Psoas muscle (tissue), 8 donors: ENCODE results near the gene METTL23. TPM values are rescaled to one million over a fixed set of nuclear protein-coding genes. Genes with fewer than 3 reads are reported as not detected.
"Not testable (repeated sequence)": the region's sequence is repeated elsewhere in the genome, so short reads cannot be mapped to it uniquely, and the experiment has no call there.

Experiments used
- ATAC-seq, 4 donors: fragments of 200-7000 bp; cut with Tn5 transposase; one replicate each; pipeline ENCODE4 v1.9.1; 2020; ENCODE audit warnings: moderate library complexity in 3 of 4, mild to moderate bottlenecking in 2 of 4
- DNase-seq, 2 donors: peaks; one replicate each; pipeline ENCODE4 v3.0.0-alpha.2; 2020
- H3K27ac ChIP-seq: fragments of 200-600 bp; one replicate; pipeline ENCODE4 v1.8.0; 2022
- H3K27me3 ChIP-seq, 3 donors: fragments of 200-600 bp in 1 of 3; one replicate each; pipeline versions ENCODE4 v1.6.1 to v1.8.0; 2013 to 2022; ENCODE audit warnings: low read length in 2 of 3, mild to moderate bottlenecking in 2 of 3, moderate library complexity in 1 of 3; ENCODE audit not compliant: insufficient read depth in 3 of 3
- H3K36me3 ChIP-seq, 2 donors: fragments of 200-600 bp in 1 of 2; one replicate each; pipeline versions ENCODE4 v1.6.1 to v1.8.0; 2013 to 2022; ENCODE audit warnings: low read depth in 1 of 2, mild to moderate bottlenecking in 1 of 2, moderate library complexity in 1 of 2; ENCODE audit not compliant: insufficient read depth in 1 of 2
- H3K4me1 ChIP-seq: fragments of 200-600 bp; one replicate; pipeline ENCODE4 v1.8.0; 2022
- H3K4me3 ChIP-seq: fragments of 200-600 bp; one replicate; pipeline ENCODE4 v1.8.0; 2022; ENCODE audit warnings: mild to moderate bottlenecking
- H3K9me3 ChIP-seq: fragments of 200-600 bp; one replicate; pipeline ENCODE4 v1.8.0; 2022
- CTCF ChIP-seq: fragments of 200-600 bp; IDR thresholded peaks from one replicate; pipeline ENCODE4 v1.8.0; 2022; ENCODE audit warnings: antibody characterized with exemption
- WGBS, 3 donors: extraction: QIAGEN DNeasy Blood & Tissue Kit; methylation state at CpG; one replicate each; pipeline versions ENCODE4 v1.1.6 to v1.1.7; 2013; 5-methylcytosine and 5-hydroxymethylcytosine counted together
- intact Hi-C, 2 donors: fragments of 100-400 bp; cut with DNase I; formaldehyde crosslinking; loops; one replicate each; pipeline versions ENCODE4 v1.11.0 to v1.14.2; 2022
- polyA plus RNA-seq, 3 donors: library from polyadenylated mRNA; stranded (reverse); fragments of 200-250 nt; gene quantifications; one replicate each; pipeline ENCODE4 v1.2.3, GENCODE V29; 2013
- total RNA-seq, 4 donors: library from RNA; stranded (reverse); fragmentation: NEBNext Ultra II Directional in 2 of 4; extraction: Animal tissue kit (Norgen Biotek cat#: 25700) in 2 of 4; gene quantifications; one replicate each; pipeline versions ENCODE4 v1.2.1 to v1.2.4, GENCODE V29; 2021 to 2023
- donor health status: healthy with polysubstance abuse.
- donor health status: DM: no; HTN: no; CAD: no; lungs with moderate emphysema.
- donor health status: Bipolar disorder and iron deficiency.
- donor health status: healthy.
- donor health status: DM: yes; HTN: yes; CAD: no.
- donor health status: DM: no; HTN: no; CAD: no.
- donor health status: DM: no; HTN: no; CAD: no.
- donor health status: DM: yes; HTN: yes; CAD: no.

Gene METTL23
- total and polyA plus RNA-seq, 7 donors: 19.0 to 54.0 (median 27.0) TPM

DNA sequence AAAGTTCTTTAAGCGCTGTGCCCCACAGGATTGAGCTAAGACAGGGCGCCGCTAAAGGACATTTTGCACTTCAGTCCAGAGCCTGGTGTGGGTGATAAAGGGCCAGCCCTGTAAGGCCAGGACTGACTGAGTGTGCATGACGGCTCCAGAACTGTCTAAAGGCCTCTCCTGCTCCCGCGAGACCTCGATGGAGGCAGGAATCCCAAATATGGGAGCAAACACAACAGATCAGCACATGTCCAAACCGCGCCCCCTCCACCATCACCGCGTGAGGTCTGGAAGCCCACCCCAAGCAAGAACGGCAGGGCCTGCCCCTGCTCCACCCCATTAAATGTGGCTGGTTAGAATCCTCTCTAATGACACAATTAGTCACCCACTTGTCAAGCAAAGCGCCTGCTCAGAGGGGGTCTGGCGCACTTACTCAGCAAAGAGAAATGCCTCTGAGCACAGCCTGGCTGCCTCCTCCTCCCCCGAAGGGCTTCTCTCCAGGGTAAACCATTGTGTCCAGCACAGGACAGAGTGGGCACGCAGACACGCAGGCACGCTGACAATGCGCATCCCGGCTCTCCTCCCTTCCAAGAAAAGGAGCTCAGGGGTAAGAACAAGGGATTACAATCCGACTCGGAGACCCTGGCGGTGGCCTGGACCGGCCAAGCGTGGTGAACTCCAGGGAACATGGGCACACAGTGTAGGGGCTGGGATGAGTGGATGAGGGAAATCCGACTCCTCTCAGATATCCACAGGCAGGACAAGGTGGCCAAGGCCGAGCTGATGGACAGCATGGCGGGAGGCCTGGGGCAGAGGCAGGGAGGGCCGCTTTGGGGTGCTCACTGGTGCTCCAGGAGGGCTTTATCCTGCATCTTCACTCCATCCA lies 17.3 kb upstream of the METTL23 start:
- Histone ChIP-seq H3K4me1 (peaks cover 36% of the 10 kb centered on the region), H3K36me3 (peaks cover 0 to 18% of the 10 kb centered on the region in 2 donors), H3K27me3 (no peaks in the 10 kb centered on the region), H3K4me3 (peak overlapping the region; percentile 73), H3K9me3 (no peaks in the 10 kb centered on the region), H3K27ac (peak overlapping the region; percentile 85)
- DNase-seq (peak; percentile 87 to 92), ATAC-seq (peak; percentile 50 to 60 (median 56))
- no peak for TF ChIP-seq CTCF
- WGBS, 3 donors: 39 to 63% (median 45%) methylated on average over 29 of the region's 29 CpGs
- intact Hi-C loops: no loop called here

- H3K27me3 ChIP-seq, H3K9me3 ChIP-seq: not testable (repeated sequence)
- whole genome bisulfite sequencing, 3 donors: 4 to 10% (median 4%) methylated on average over 23 to 48 of the region's 79 CpGs
- H3K4me1 ChIP-seq: peaks cover 43% of the 10 kb centered on the region
- peaks cover 2 to 25% of the 10 kb centered on the region in 2 donors for H3K36me3 ChIP-seq
- DNase-seq (peak in 1 of 2 donors; percentile 60), ATAC-seq (peak; percentile 16 to 50 (median 34))
- intact Hi-C loops: loop anchor here in 1 of 2 donors (5.0 kb wide), 1 partner anchor 153 kb away; no protein-coding TSS in a partner anchor
- peak overlapping the region; percentile 73 for H3K4me3 ChIP-seq
- H3K27ac ChIP-seq: peak overlapping the region; percentile 85
These were observed 16.4 kb upstream of the METTL23 start for GRCh38 chr17:76709951-76710862.

GRCh38 chr17:76710863-76711611 lies 15.6 kb upstream of the METTL23 start, which contains the start of gene MXRA7:
Gene MXRA7 (minus strand): TSS chr17:76710965. CDS start chr17:76710946, 19 bp downstream.
- Histone ChIP-seq H3K4me1 (peaks cover 51% of the 10 kb centered on the region), H3K36me3 (peaks cover 2 to 33% of the 10 kb centered on the region in 2 donors), H3K4me3 (peak within 1 kb of the TSS; percentile 73), H3K9me3 (no peaks in the 10 kb centered on the region), H3K27ac (peak within 1 kb of the TSS; percentile 87), H3K27me3 (no peaks in the 10 kb centered on the region)
- 3 to 7% (median 4%) methylated on average over 27 to 41 of the region's 56 CpGs for WGBS, 3 donors
- DNase-seq (peak; percentile 84 to 89), ATAC-seq (peak; percentile 75 to 81 (median 78))
- TF ChIP-seq CTCF: no peak
- intact Hi-C loops: loop anchor here in 1 of 2 donors (5.0 kb wide), 1 partner anchor 154 kb away; no protein-coding TSS in a partner anchor

GRCh38 chr17:76712321-76712720 lies 14.3 kb upstream of the METTL23 start:
- ATAC-seq, H3K27ac ChIP-seq, H3K27me3 ChIP-seq, H3K4me3 ChIP-seq, H3K9me3 ChIP-seq: not testable (repeated sequence)
- intact Hi-C loops: loop anchor here in 1 of 2 donors (2.0 to 5.0 kb wide), 2 partner anchors 28 to 155 kb away; no protein-coding TSS in a partner anchor
- Histone ChIP-seq H3K36me3 (peaks cover 2 to 46% of the 10 kb centered on the region in 2 donors), H3K4me1 (peaks cover 62% of the 10 kb centered on the region)
- DNase-seq: peak in 1 of 2 donors; percentile 19
- 56 to 67% (median 66%) methylated on average over 5 to 7 of the region's 7 CpGs for WGBS, 3 donors

DNA sequence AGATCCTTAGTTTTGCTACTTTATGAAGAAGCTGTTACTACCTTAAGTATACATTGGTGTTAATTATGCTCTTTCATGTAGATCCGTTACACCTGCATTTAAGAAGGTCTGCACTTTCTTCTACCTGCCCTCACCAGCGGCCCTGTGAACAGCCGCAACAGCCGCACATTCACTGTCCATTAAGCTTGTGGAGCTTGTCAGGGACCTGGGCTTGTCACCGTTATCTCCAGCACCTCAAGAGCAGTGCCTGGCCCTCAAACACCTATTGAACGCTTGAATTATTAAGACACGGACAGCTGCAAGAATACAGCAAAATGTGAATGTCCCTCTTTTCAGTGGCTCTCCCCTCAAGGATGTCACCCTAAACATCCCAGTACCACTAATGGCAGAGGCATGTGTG lies 12.9 kb upstream of the METTL23 start:
- no peak for ATAC-seq

More for the DNA sequence above, 12.9 kb upstream of the METTL23 start:
- no peak overlapping the region for H3K4me3 ChIP-seq
- peak overlapping the region; percentile 89 for H3K27ac ChIP-seq
- no peaks in the 10 kb centered on the region for H3K9me3 ChIP-seq
- WGBS, 3 donors: 93 to 97% (median 94%) methylated on average over 7 of the region's 7 CpGs
- H3K4me1 ChIP-seq: peaks cover 53% of the 10 kb centered on the region
- H3K36me3 ChIP-seq: peaks cover 2 to 60% of the 10 kb centered on the region in 2 donors
- intact Hi-C loops: loop anchor here in 1 of 2 donors (2.0 to 5.0 kb wide), 2 partner anchors 29 to 156 kb away; no protein-coding TSS in a partner anchor
- no peaks in the 10 kb centered on the region for H3K27me3 ChIP-seq
- no peak for TF ChIP-seq CTCF
- DNase-seq: peak in 1 of 2 donors; percentile 14
